ENCODE data around the gene TTC16. TPM values are rescaled to one million over a fixed set of nuclear protein-coding genes. Genes with fewer than 3 reads are reported as not detected.
"Not testable (repeated sequence)": the region's sequence is repeated elsewhere in the genome, so short reads cannot be mapped to it uniquely, and the experiment has no call there.

Gene TTC16
- polyA plus RNA-seq, 4 donors: 0.01 to 0.03 TPM; not detected in 2

DNA sequence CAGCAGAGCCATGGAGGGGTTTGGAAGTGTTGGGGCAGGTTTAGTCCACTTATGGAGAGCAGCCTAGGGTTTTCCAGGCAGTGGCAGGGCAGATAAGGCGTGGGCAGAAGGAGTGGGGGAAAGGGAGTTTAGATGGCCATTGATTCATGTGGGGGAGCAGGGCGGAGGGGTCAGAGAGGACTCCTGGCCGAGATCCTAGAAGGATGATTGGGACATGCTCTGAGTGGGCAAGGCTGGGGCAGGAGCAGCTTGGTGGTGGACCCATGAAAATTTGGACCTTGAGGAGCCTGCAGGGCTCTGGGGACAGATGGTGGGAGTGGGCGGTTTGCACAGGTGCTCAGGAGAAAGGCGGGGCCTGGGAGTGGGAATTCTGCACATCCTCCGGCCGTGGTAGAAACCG is 37.3 kb downstream of the TTC16 start:
- peaks cover 0 to 7% (median 0%) of the 10 kb centered on the region in 3 donors for H3K36me3 ChIP-seq (ENCODE audit: control insufficient read depth in 3 of 3, insufficient read depth in 2 of 3, low read depth in 1 of 3, low read length in 3 of 3)
- peaks cover 0 to 50% (median 8%) of the 10 kb centered on the region in 3 donors for H3K27me3 ChIP-seq (ENCODE audit: control insufficient read depth in 3 of 3, insufficient read depth in 3 of 3, low read length in 3 of 3)
- FAIRE-seq: no peak
- no peaks in the 10 kb centered on the region for H3K4me1 ChIP-seq (ENCODE audit: control insufficient read depth in 3 of 3, insufficient read depth in 2 of 3, low read depth in 1 of 3, low read length in 2 of 3)
- no peak for DNase-seq
- no peak overlapping the region for H3K4me3 ChIP-seq (ENCODE audit: low read depth in 1 of 3, low read length in 3 of 3)
- no peaks in the 10 kb centered on the region for H3K9me3 ChIP-seq (ENCODE audit: control insufficient read depth in 2 of 2, insufficient read depth in 1 of 2, low read depth in 1 of 2, low read length in 1 of 2)
- no peak overlapping the region for H3K27ac ChIP-seq (ENCODE audit: low read depth in 1 of 3, low read length in 2 of 3)
- 54 to 68% (median 63%) methylated on average over 8 of the region's 8 CpGs for WGBS, 3 donors

DNA sequence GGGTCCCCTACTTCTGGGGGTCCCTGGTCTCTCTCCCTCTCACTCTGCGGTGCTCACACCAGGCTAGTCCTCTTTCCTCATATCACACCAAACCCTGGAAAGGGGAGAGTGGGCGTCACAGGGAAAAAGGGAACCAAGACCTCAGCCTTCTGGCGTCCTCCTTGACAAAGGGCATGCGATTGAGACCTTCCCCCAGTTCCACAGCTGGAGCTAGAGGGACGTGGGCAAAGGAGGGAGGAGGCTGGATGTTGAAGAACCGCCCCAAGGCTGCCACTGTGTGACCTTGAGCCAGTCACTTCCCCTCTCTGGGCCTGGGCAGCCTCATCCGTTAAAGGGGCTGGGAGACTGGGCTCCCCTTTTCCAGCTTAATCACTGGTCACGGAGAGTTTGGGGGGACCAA is 37.7 kb downstream of the TTC16 start:
- Histone ChIP-seq H3K4me3 (ENCODE audit: low read depth in 1 of 3, low read length in 3 of 3) (no peak overlapping the region), H3K27me3 (ENCODE audit: control insufficient read depth in 3 of 3, insufficient read depth in 3 of 3, low read length in 3 of 3) (peaks cover 0 to 47% (median 8%) of the 10 kb centered on the region in 3 donors), H3K4me1 (ENCODE audit: control insufficient read depth in 3 of 3, insufficient read depth in 2 of 3, low read depth in 1 of 3, low read length in 2 of 3) (no peaks in the 10 kb centered on the region), H3K9me3 (ENCODE audit: control insufficient read depth in 2 of 2, insufficient read depth in 1 of 2, low read depth in 1 of 2, low read length in 1 of 2) (no peaks in the 10 kb centered on the region), H3K36me3 (ENCODE audit: control insufficient read depth in 3 of 3, insufficient read depth in 2 of 3, low read depth in 1 of 3, low read length in 3 of 3) (peaks cover 0 to 7% (median 0%) of the 10 kb centered on the region in 3 donors), H3K27ac (ENCODE audit: low read depth in 1 of 3, low read length in 2 of 3) (no peak overlapping the region)
- FAIRE-seq: no peak
- WGBS, 3 donors: 48 to 69% (median 51%) methylated on average over 8 of the region's 8 CpGs
- DNase-seq: no peak

DNA sequence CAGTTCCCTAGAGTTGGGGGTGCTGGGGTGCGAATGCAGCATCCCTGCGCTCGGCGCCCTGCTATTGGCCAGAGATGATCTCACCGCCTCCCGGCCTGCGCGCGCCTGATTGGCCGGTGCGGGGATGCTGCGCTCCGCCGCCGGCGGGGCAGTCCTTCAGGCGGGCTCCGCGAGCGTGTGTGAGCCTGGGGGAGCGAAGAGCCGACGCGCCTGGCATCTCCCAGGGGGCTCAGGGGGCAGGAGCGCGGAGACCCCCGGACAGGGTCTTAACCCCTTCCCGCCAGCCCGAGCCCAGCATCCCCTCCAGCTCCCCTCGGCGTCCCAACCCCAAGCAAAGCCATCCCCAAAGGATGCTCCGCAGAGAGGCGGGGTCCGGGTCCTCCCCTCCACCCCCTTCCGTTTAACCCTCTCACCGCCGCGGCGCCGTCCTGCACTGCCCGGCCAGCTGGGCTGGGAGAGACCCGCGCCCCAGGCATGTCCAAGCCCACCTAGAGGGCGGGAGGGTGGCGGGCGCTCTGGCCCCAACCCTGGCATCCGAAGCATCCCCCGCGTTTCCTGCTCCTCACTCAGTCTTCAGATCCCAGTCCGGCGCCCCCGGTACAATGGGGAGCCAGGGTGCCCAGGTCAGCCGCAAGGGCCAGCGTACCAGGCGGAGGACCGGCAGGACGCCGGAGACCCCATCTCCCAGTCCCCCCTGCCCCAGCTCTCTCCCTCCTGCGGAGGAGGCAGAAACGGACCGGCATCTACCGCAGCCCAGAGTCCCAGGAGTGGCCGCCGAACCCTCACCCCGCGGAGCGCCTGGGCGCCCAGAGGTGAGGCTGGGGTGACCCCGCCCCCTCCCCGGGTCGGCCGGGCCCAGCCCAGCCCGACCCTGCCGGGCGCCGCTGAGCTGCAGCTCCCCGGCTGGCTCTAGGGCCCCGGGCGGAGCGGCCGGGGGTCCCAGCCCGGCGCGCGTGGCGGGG is 38.5 kb downstream of the TTC16 start:
- Histone ChIP-seq H3K27me3 (ENCODE audit: control insufficient read depth in 3 of 3, insufficient read depth in 3 of 3, low read length in 3 of 3) (peaks cover 0 to 47% (median 8%) of the 10 kb centered on the region in 3 donors), H3K4me1 (ENCODE audit: control insufficient read depth in 3 of 3, insufficient read depth in 2 of 3, low read depth in 1 of 3, low read length in 2 of 3) (no peaks in the 10 kb centered on the region), H3K4me3 (ENCODE audit: low read depth in 1 of 3, low read length in 3 of 3) (peak overlapping the region in 1 of 3 donors; percentile 28), H3K9me3 (ENCODE audit: control insufficient read depth in 2 of 2, insufficient read depth in 1 of 2, low read depth in 1 of 2, low read length in 1 of 2) (no peaks in the 10 kb centered on the region), H3K36me3 (ENCODE audit: control insufficient read depth in 3 of 3, insufficient read depth in 2 of 3, low read depth in 1 of 3, low read length in 3 of 3) (peaks cover 0 to 4% (median 0%) of the 10 kb centered on the region in 3 donors), H3K27ac (ENCODE audit: low read depth in 1 of 3, low read length in 2 of 3) (peak overlapping the region in 1 of 3 donors; percentile 1)
- FAIRE-seq (no peak), DNase-seq (no peak)
- 11 to 38% (median 35%) methylated on average over 68 to 86 of the region's 86 CpGs for WGBS, 3 donors

DNA sequence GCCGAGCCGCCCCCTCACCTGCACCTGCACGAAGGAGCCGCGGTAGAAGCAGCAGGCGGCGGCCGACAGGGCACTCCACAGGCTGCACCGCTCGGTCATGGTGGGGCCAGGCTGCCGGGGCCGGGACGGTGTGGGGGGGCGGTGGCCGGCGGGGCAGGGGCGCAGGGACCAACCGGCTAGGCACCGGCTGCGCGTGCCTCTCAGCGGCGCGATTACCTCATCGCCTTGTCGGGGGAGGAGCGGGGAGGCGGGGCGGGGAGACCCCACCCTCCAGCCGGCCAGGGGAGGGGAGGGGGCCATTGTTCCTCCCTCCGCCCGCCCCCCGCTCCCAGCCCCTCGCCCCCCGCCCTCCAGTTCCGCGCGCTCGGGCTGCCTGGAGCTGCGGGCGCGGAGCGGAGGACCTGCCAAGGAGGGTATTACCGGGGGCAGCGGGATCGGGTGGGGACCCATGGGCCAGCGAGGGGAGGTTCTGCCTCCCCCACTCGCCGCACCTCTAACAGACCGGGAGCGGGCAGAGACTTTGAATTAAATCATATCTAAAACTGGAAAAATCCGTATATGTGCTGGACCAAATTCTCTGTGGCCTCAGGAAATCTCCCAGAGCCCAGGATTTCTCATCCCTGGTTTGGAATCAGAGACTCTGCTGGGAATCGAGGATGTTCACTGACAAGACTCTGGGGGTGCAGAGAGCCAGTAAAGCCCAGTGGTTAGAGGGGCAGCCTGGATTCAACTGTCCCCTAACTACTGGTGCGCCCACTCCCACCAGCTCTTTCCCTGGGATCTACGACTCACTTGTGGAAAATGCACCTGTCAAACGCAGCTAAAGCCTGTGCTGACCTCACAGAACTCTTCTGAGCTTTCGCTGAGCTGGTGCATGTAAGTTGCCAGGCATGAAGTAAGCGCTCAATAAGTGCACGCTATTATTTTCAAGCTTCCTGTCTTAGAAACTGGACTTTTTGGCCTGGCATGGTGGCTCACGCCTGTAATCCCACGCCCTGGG is 39.5 kb downstream of the TTC16 start:
- WGBS, 3 donors: 23 to 53% (median 35%) methylated on average over 28 to 61 of the region's 61 CpGs
- H3K9me3 ChIP-seq (ENCODE audit: control insufficient read depth in 2 of 2, insufficient read depth in 1 of 2, low read depth in 1 of 2, low read length in 1 of 2): no peaks in the 10 kb centered on the region
- no peak overlapping the region for H3K4me3 ChIP-seq (ENCODE audit: low read depth in 1 of 3, low read length in 3 of 3)
- H3K4me1 ChIP-seq (ENCODE audit: control insufficient read depth in 3 of 3, insufficient read depth in 2 of 3, low read depth in 1 of 3, low read length in 2 of 3): no peaks in the 10 kb centered on the region
- FAIRE-seq (no peak), DNase-seq (no peak)
- H3K36me3 ChIP-seq (ENCODE audit: control insufficient read depth in 3 of 3, insufficient read depth in 2 of 3, low read depth in 1 of 3, low read length in 3 of 3): no peaks in the 10 kb centered on the region
- H3K27ac ChIP-seq (ENCODE audit: low read depth in 1 of 3, low read length in 2 of 3): no peak overlapping the region
- peaks cover 0 to 43% (median 8%) of the 10 kb centered on the region in 3 donors for H3K27me3 ChIP-seq (ENCODE audit: control insufficient read depth in 3 of 3, insufficient read depth in 3 of 3, low read length in 3 of 3)

DNA sequence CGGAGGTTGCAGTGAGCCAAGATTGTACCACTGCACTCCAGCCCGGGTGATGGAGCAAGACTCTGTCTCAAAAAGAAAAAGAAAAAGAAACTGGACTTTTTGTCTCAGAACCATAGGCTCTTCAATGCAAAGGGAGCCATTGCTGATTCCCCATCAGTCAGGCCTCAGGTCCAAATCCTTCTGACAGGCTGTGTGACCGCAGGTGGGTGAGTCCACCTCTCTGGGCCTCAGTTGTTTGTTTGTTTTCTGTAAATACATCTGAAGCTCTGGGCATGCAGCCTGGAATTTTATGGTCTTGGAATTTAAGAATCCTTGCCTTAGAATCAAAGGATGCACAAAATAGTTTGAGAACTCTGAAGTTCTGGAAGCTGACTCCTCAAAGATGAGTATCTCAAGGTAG is 40.4 kb downstream of the TTC16 start:
- no peak overlapping the region for H3K4me3 ChIP-seq (ENCODE audit: low read depth in 1 of 3, low read length in 3 of 3)
- peaks cover 0 to 46% (median 8%) of the 10 kb centered on the region in 3 donors for H3K27me3 ChIP-seq (ENCODE audit: control insufficient read depth in 3 of 3, insufficient read depth in 3 of 3, low read length in 3 of 3)
- H3K9me3 ChIP-seq (ENCODE audit: control insufficient read depth in 2 of 2, insufficient read depth in 1 of 2, low read depth in 1 of 2, low read length in 1 of 2): no peaks in the 10 kb centered on the region
- WGBS, 3 donors: 73 to 87% (median 75%) methylated on average over 3 of the region's 3 CpGs
- FAIRE-seq (no peak), DNase-seq (no peak)
- no peak overlapping the region for H3K27ac ChIP-seq (ENCODE audit: low read depth in 1 of 3, low read length in 2 of 3)
- no peaks in the 10 kb centered on the region for H3K36me3 ChIP-seq (ENCODE audit: control insufficient read depth in 3 of 3, insufficient read depth in 2 of 3, low read depth in 1 of 3, low read length in 3 of 3)
- H3K4me1 ChIP-seq (ENCODE audit: control insufficient read depth in 3 of 3, insufficient read depth in 2 of 3, low read depth in 1 of 3, low read length in 2 of 3): no peaks in the 10 kb centered on the region

DNA sequence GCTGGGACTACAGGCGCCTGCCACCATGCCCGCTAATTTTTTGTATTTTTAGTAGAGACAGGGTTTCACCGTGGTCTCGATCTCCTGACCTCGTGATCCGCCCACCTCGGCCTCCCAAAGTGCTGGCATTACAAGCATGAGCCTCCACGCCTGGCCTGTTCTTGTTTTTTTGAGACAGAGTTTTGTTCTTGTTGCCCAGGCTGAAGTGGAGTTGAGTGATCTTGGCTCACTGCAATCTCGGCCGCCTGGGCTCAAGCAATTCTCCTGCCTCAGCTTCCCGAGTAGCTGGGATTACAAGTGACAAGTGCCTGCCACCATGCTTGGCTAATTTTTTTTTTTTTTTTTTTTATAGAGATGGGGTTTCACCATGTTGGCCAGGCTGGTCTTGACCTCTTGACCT is 40.9 kb downstream of the TTC16 start:
- not testable (repeated sequence) for H3K27ac ChIP-seq (ENCODE audit: low read depth in 1 of 3, low read length in 2 of 3); DNase-seq; H3K36me3 ChIP-seq (ENCODE audit: control insufficient read depth in 3 of 3, insufficient read depth in 2 of 3, low read depth in 1 of 3, low read length in 3 of 3); H3K9me3 ChIP-seq (ENCODE audit: control insufficient read depth in 2 of 2, insufficient read depth in 1 of 2, low read depth in 1 of 2, low read length in 1 of 2); H3K4me1 ChIP-seq (ENCODE audit: control insufficient read depth in 3 of 3, insufficient read depth in 2 of 3, low read depth in 1 of 3, low read length in 2 of 3); FAIRE-seq; H3K4me3 ChIP-seq (ENCODE audit: low read depth in 1 of 3, low read length in 3 of 3)
- 84 to 85% (median 84%) methylated on average over 11 of the region's 11 CpGs for WGBS, 3 donors
- H3K27me3 ChIP-seq (ENCODE audit: control insufficient read depth in 3 of 3, insufficient read depth in 3 of 3, low read length in 3 of 3): peaks cover 0 to 46% (median 8%) of the 10 kb centered on the region in 3 donors

DNA sequence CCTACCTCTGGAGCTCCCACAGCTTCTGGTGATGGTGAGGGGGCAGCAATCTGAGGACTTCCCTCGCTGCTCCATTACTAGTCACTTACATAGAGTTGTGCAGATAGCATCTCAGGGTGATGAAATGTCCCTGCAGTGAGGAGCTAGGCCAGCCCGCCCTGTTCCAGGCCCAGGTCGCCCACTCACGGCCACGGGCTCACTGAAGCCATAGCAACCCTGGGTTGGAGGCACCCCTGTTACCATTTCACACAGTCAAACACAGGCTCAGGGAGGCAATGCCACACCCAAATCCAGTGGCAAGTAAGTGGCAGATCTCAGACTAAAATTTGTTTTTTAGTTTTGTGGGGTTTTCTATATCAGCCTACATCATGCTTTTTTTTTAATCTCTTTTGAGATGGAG is 43.0 kb downstream of the TTC16 start:
- Histone ChIP-seq H3K4me3 (ENCODE audit: low read depth in 1 of 3, low read length in 3 of 3) (no peak overlapping the region), H3K4me1 (ENCODE audit: control insufficient read depth in 3 of 3, insufficient read depth in 2 of 3, low read depth in 1 of 3, low read length in 2 of 3) (no peaks in the 10 kb centered on the region), H3K9me3 (ENCODE audit: control insufficient read depth in 2 of 2, insufficient read depth in 1 of 2, low read depth in 1 of 2, low read length in 1 of 2) (no peaks in the 10 kb centered on the region), H3K27ac (ENCODE audit: low read depth in 1 of 3, low read length in 2 of 3) (no peak overlapping the region), H3K27me3 (ENCODE audit: control insufficient read depth in 3 of 3, insufficient read depth in 3 of 3, low read length in 3 of 3) (peaks cover 0 to 45% (median 7%) of the 10 kb centered on the region in 3 donors), H3K36me3 (ENCODE audit: control insufficient read depth in 3 of 3, insufficient read depth in 2 of 3, low read depth in 1 of 3, low read length in 3 of 3) (peaks cover 0 to 2% (median 0%) of the 10 kb centered on the region in 3 donors)
- FAIRE-seq: no peak
- DNase-seq: no peak
- 74 to 90% (median 85%) methylated on average over 5 of the region's 5 CpGs for WGBS, 3 donors

DNA sequence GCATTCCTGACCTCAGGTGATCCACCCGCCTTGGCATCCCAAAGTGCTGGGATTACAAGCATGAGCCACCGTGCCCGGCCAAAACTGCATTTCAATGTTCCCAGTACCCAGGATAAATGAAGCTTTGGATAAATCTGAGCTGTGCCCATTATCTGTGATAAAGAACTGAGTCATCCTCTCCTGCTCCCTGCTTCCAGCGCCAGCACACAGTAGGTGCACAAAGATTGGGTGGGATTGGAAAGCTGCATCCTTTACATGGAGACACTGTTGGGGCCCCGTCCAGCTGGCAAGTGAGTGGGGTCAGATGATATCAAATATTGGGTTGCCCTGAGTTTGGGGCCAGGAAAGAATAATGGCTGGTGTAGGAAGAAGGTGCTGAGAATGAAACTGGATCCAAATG is 45.2 kb downstream of the TTC16 start:
- Histone ChIP-seq H3K27me3 (ENCODE audit: control insufficient read depth in 3 of 3, insufficient read depth in 3 of 3, low read length in 3 of 3) (peaks cover 0 to 38% (median 0%) of the 10 kb centered on the region in 3 donors), H3K4me1 (ENCODE audit: control insufficient read depth in 3 of 3, insufficient read depth in 2 of 3, low read depth in 1 of 3, low read length in 2 of 3) (no peaks in the 10 kb centered on the region), H3K4me3 (ENCODE audit: low read depth in 1 of 3, low read length in 3 of 3) (no peak overlapping the region), H3K9me3 (ENCODE audit: control insufficient read depth in 2 of 2, insufficient read depth in 1 of 2, low read depth in 1 of 2, low read length in 1 of 2) (no peaks in the 10 kb centered on the region), H3K27ac (ENCODE audit: low read depth in 1 of 3, low read length in 2 of 3) (no peak overlapping the region), H3K36me3 (ENCODE audit: control insufficient read depth in 3 of 3, insufficient read depth in 2 of 3, low read depth in 1 of 3, low read length in 3 of 3) (peaks cover 0 to 2% (median 0%) of the 10 kb centered on the region in 3 donors)
- 78 to 88% (median 78%) methylated on average over 5 of the region's 5 CpGs for WGBS, 3 donors
- DNase-seq (no peak), FAIRE-seq (no peak)
